Measurements from ENCODE around the gene COQ3.

- TF ChIP-seq POLR2AphosphoS5 (IDR thresholded peaks at IDR 0.05) (no peak), CTCF (IDR thresholded peaks at IDR 0.05) (no peak), POLR2A (IDR thresholded peaks at IDR 0.05; ENCODE audit: low read depth) (no peak), EP300 (IDR thresholded peaks at IDR 0.05) (no peak)
Measured at GRCh38 chr6:99338188-99338587, 55.8 kb downstream of the COQ3 start.

All from esophagus muscularis mucosa (tissue), 4 donors.